A549 (cell line): ENCODE results near the gene DHX58. TPM values are rescaled to one million over a fixed set of nuclear protein-coding genes. Genes with fewer than 3 reads are reported as not detected.

Experiments
- ATAC-seq, 2 experiments: fragments of 200-7000 bp in 1 of 2; fragments of >200 bp in 1 of 2; cut with Nextera tagmentation in 1 of 2; cut with Tn5 transposase in 1 of 2; 3 replicates each; pipeline versions ENCODE4 v1.8.0 to v1.9.1; 2018 to 2020; ENCODE audit warnings: mild to moderate bottlenecking in 1 of 2, moderate library complexity in 1 of 2
- CTCF ChIA-PET: fragments of 300-600 bp; sonication (Branson Sonifier 250); formaldehyde crosslinking; extraction: SDS; loops from one replicate; lab custom pipeline; 2021; ENCODE audit warnings: antibody characterized with exemption, inconsistent platforms; lab: Yijun Ruan, JAX
- POLR2A ChIA-PET: fragments of 350-600 bp; formaldehyde crosslinking; extraction: SDS; loops from one replicate; lab custom pipeline; 2021; ENCODE audit warnings: antibody characterized with exemption, inconsistent platforms; lab: Yijun Ruan, JAX
- DNase-seq, 2 experiments: peaks; one replicate each; pipeline versions ENCODE4 v3.0.0 to v3.0.0-alpha.2; 2011 to 2016; ENCODE audit warnings: low read depth in 1 of 2, low spot score in 1 of 2
- FAIRE-seq: peaks from 2 replicates; lab custom pipeline; 2011; peaks lifted over from hg19 to GRCh38; lab: Jason Lieb, UNC
- H3K27ac ChIP-seq, 2 experiments: fragments of >200 bp; sonication (Bioruptor Twin); formaldehyde crosslinking; 3 replicates each; pipeline ENCODE4 v1.5.1; 2016 to 2017
- H3K4me1 ChIP-seq: fragments of >200 bp; sonication (Bioruptor Twin); formaldehyde crosslinking; 3 replicates; pipeline ENCODE4 v1.6.1; 2016
- H3K4me2 ChIP-seq: fragments of >200 bp; sonication (Bioruptor Twin); formaldehyde crosslinking; 3 replicates; pipeline ENCODE4 v1.6.1; 2016
- H3K4me3 ChIP-seq: fragments of >200 bp; sonication (Bioruptor Twin); formaldehyde crosslinking; 3 replicates; pipeline ENCODE4 v1.5.1; 2016
- H3K9me3 ChIP-seq: fragments of >200 bp; sonication (Bioruptor Twin); formaldehyde crosslinking; 3 replicates; pipeline ENCODE4 v1.6.1; 2016
- BHLHE40 ChIP-seq: IDR thresholded peaks from 2 replicates; pipeline ENCODE4 v1.6.1; 2012; ENCODE audit warnings: low read depth, low read length, inconsistent platforms
- CBX2 ChIP-seq: fragments of 200-600 bp; sonication (generic); IDR thresholded peaks from 2 replicates; pipeline ENCODE4 v1.6.1; 2016; ENCODE audit warnings: low read depth, mild to moderate bottlenecking, borderline replicate concordance
- ELK1 ChIP-seq: fragments of 150-350 bp; IDR thresholded peaks from 2 replicates; pipeline ENCODE4 v1.6.1; 2014; ENCODE audit warnings: low read depth, mild to moderate bottlenecking, low read length
- EP300 ChIP-seq, 2 experiments: fragments of >200 bp; sonication (Bioruptor Twin); formaldehyde crosslinking; IDR thresholded peaks; 2 replicates in 1 of 2; 3 replicates in 1 of 2; pipeline ENCODE4 v1.6.1; 2016 to 2017
- FOSB ChIP-seq: fragments of 250-450 bp; sonication (Bioruptor Pico); IDR thresholded peaks from 2 replicates; pipeline ENCODE4 v1.5.0; 2020; ENCODE audit warnings: mild to moderate bottlenecking, moderate library complexity
- GATA3 ChIP-seq: IDR thresholded peaks from 2 replicates; pipeline ENCODE4 v1.6.1; 2012; ENCODE audit warnings: borderline replicate concordance
- HES2 ChIP-seq: fragments of >200 bp; sonication (Bioruptor Twin); formaldehyde crosslinking; IDR thresholded peaks from 2 replicates; pipeline ENCODE4 v1.6.1; 2016
- HEYL ChIP-seq: fragments of 250-450 bp; sonication (Bioruptor Pico); IDR thresholded peaks from 2 replicates; pipeline ENCODE4 v1.8.0; 2021; ENCODE audit warnings: mild to moderate bottlenecking, moderate library complexity
- HOXA7 ChIP-seq: fragments of 250-450 bp; sonication (Bioruptor Pico); IDR thresholded peaks from 2 replicates; pipeline ENCODE4 v1.5.0; 2020; ENCODE audit warnings: mild to moderate bottlenecking, moderate library complexity
- KDM1A ChIP-seq: fragments of 200-600 bp; sonication (generic); IDR thresholded peaks from 2 replicates; pipeline ENCODE4 v1.6.1; 2016; ENCODE audit warnings: low read depth, mild to moderate bottlenecking
- MAFK ChIP-seq: fragments of 450-650 bp; IDR thresholded peaks from 2 replicates; pipeline ENCODE4 v1.6.1; 2014; ENCODE audit not compliant: partially characterized antibody
- MAX ChIP-seq: IDR thresholded peaks from 2 replicates; pipeline ENCODE4 v1.6.1; 2012
- MYC ChIP-seq: IDR thresholded peaks from 2 replicates; pipeline ENCODE4 v1.6.1; 2012; ENCODE audit warnings: mild to moderate bottlenecking, inconsistent platforms, low read length, improper control_type of control experiment, borderline replicate concordance
- PHF8 ChIP-seq: fragments of 200-600 bp; sonication (generic); IDR thresholded peaks from 2 replicates; pipeline ENCODE4 v1.6.1; 2016; ENCODE audit warnings: low read depth, mild to moderate bottlenecking, antibody characterized with exemption, moderate library complexity, borderline replicate concordance
- RAD21 ChIP-seq, 2 experiments: fragments of >200 bp in 1 of 2; sonication (Bioruptor Twin) in 1 of 2; formaldehyde crosslinking in 1 of 2; IDR thresholded peaks in 1 of 2; conservative IDR thresholded peaks in 1 of 2; 2 replicates in 1 of 2; 3 replicates in 1 of 2; pipeline ENCODE4 v1.6.1; 2012 to 2018; ENCODE audit warnings: inconsistent platforms in 1 of 2
- SMC3 ChIP-seq: fragments of >200 bp; sonication (Bioruptor Twin); formaldehyde crosslinking; IDR thresholded peaks from 3 replicates; pipeline ENCODE4 v1.6.1; 2018; ENCODE audit warnings: inconsistent platforms
- TFCP2L1 ChIP-seq: fragments of 250-450 bp; sonication (Bioruptor Pico); IDR thresholded peaks from 2 replicates; pipeline ENCODE4 v1.5.0; 2021; ENCODE audit warnings: mild to moderate bottlenecking
- ZSCAN20 ChIP-seq: fragments of 250-450 bp; sonication (Bioruptor Pico); IDR thresholded peaks from 2 replicates; pipeline ENCODE4 v1.8.0; 2022; ENCODE audit warnings: mild to moderate bottlenecking, moderate library complexity
- WGBS: methylation state at CpG from one replicate; pipeline ENCODE4 v1.1.6; 2017; ENCODE audit errors: missing lambda C conversion rate; 5-methylcytosine and 5-hydroxymethylcytosine counted together
- polyA plus RNA-seq, 4 experiments: library from polyadenylated mRNA; depleted of rRNA in 3 of 4; stranded (reverse); fragments of >200 nt; fragmentation: RNase III in 1 of 4; extraction: RNeasy Plus Mini Kit Qiagen cat#74134 plus additional on column Dnase treatment in 1 of 4; gene quantifications; 2 replicates in 3 of 4; 3 replicates in 1 of 4; pipeline ENCODE4 v1.2.3, GENCODE V29; 2011 to 2017
- TF ChIP-seq, protein P1 (sequence below): IDR thresholded peaks from 2 replicates; pipeline ENCODE4 v1.6.1; 2012; ENCODE audit warnings: low read depth, borderline replicate concordance
- TF ChIP-seq, protein P2 (sequence below): fragments of 200-600 bp; sonication (generic); IDR thresholded peaks from 2 replicates; pipeline ENCODE4 v1.6.1; 2016; ENCODE audit warnings: antibody characterized with exemption, mild to moderate bottlenecking, moderate library complexity

The DHX58 gene
- polyA plus RNA-seq, 2 of the 4 experiments (the other 2 are of a cell fraction) = 0.37 to 0.59 TPM

- ATAC-seq = no peak
- H3K4me1 ChIP-seq = peaks cover 11% of the 10 kb centered on the region
- TF ChIP-seq MYC (no peak), MAFK (peak; percentile 61)
- WGBS = 89% methylated on average over 8 of the region's 8 CpGs
- no peak for DNase-seq
- POLR2A ChIA-PET = interaction anchor here (0.8 kb wide), 1 partner anchor 25 kb away, joined by 3 read pairs; no protein-coding TSS in a partner anchor
- CTCF ChIA-PET = interaction anchor here (0.6 to 8.1 kb wide), 16 partner anchors 10 to 169 kb away, joined by 3 to 84 read pairs (median 3); partner anchors contain the start of genes CNP, DHX58, KAT2A and KCNH4
- no peak overlapping the region for H3K27ac ChIP-seq
- H3K4me2 ChIP-seq = no peak overlapping the region
- no peak for FAIRE-seq
- H3K4me3 ChIP-seq = no peak overlapping the region
- H3K9me3 ChIP-seq = no peaks in the 10 kb centered on the region
Observed at GRCh38 chr17:42129109-42129837, 16.8 kb upstream of the DHX58 start.

DNA sequence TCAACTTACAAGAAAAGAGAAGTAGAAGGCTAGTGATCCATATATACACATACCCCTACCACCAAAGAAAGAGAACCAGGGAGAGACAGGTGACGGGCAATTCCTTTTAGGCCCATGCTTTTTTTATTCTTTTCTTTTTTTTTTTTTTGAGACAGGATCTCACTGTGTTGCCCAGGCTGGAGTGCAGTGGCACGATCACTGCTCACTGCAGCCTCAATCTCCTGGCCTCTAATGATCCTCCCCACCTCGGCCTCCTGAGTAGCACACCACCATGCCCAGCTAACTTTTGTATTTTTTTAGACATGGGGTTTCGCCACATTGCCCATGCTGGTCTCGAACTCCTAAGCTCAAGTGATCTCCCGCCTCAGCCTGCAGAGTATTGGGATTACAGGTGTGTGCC lies 14.9 kb upstream of the DHX58 start:
- DNase-seq = no peak
- FAIRE-seq = no peak
- Histone ChIP-seq H3K4me1 (no peaks in the 10 kb centered on the region), H3K4me2 (no peak overlapping the region), H3K4me3 (no peak overlapping the region), H3K27ac (no peak overlapping the region), H3K9me3 (no peaks in the 10 kb centered on the region)
- POLR2A ChIA-PET = no interaction called here
- no peak for TF ChIP-seq GATA3
- TF ChIP-seq HOXA7 = no peak
- TF ChIP-seq, protein P1, sequence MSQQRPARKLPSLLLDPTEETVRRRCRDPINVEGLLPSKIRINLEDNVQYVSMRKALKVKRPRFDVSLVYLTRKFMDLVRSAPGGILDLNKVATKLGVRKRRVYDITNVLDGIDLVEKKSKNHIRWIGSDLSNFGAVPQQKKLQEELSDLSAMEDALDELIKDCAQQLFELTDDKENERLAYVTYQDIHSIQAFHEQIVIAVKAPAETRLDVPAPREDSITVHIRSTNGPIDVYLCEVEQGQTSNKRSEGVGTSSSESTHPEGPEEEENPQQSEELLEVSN = no peak
- no peak for TF ChIP-seq KDM1A
- TF ChIP-seq FOSB (CRISPR knock-in tag) = no peak
- no peak for TF ChIP-seq EP300 (IDR thresholded peaks at IDR 0.05)
- TF ChIP-seq ELK1 = no peak
- no peak for TF ChIP-seq TFCP2L1 (CRISPR knock-in tag)
- 91% methylated on average over 6 of the region's 6 CpGs for WGBS
- no peak for ATAC-seq
- CTCF ChIA-PET = interaction anchor here (0.6 to 8.1 kb wide), 8 partner anchors 8 to 279 kb away, joined by 3 to 84 read pairs (median 4); partner anchors contain the start of genes KAT2A and KCNH4

- ATAC-seq = no peak
- no peak overlapping the region for H3K4me2 ChIP-seq
- POLR2A ChIA-PET = no interaction called here
- TF ChIP-seq HOXA7 (no peak), MAX (no peak), ZSCAN20 (CRISPR knock-in tag) (no peak), BHLHE40 (no peak), PHF8 (no peak), CBX2 (no peak), SMC3 (no peak)
- TF ChIP-seq, all 56 proteins: peak for 0
- 71% methylated on average over 3 of the region's 3 CpGs for WGBS
- Histone ChIP-seq H3K9me3 (no peaks in the 10 kb centered on the region), H3K4me3 (no peak overlapping the region), H3K4me1 (no peaks in the 10 kb centered on the region), H3K27ac (no peak overlapping the region)
- FAIRE-seq = no peak
- no peak for DNase-seq
- CTCF ChIA-PET = interaction anchor here (1.9 to 8.1 kb wide), 4 partner anchors 7 to 164 kb away, joined by 4 to 84 read pairs (median 6); partner anchors contain the start of gene KAT2A
Observed at GRCh38 chr17:42126836-42127235, 14.3 kb upstream of the DHX58 start.

- DNase-seq = no peak
- 92% methylated on average over 12 of the region's 12 CpGs for WGBS
- CTCF ChIA-PET = interaction anchor here (0.9 to 1.9 kb wide), 3 partner anchors 8 to 56 kb away, joined by 3 to 6 read pairs (median 5); no protein-coding TSS in a partner anchor
- Histone ChIP-seq H3K4me3 (no peak overlapping the region), H3K27ac (no peak overlapping the region), H3K9me3 (no peaks in the 10 kb centered on the region), H3K4me2 (no peak overlapping the region), H3K4me1 (peaks cover 5% of the 10 kb centered on the region)
- POLR2A ChIA-PET = no interaction called here
- no peak for FAIRE-seq
- ATAC-seq = no peak
- TF ChIP-seq BHLHE40 (no peak), RAD21 (conservative IDR thresholded peaks at IDR 0.05 in 1 of 2, IDR thresholded peaks at IDR 0.05 in 1 of 2) (no peak), HES2 (no peak), HEYL (CRISPR knock-in tag) (no peak), EP300 (IDR thresholded peaks at IDR 0.05) (no peak)
- TF ChIP-seq, protein P2, sequence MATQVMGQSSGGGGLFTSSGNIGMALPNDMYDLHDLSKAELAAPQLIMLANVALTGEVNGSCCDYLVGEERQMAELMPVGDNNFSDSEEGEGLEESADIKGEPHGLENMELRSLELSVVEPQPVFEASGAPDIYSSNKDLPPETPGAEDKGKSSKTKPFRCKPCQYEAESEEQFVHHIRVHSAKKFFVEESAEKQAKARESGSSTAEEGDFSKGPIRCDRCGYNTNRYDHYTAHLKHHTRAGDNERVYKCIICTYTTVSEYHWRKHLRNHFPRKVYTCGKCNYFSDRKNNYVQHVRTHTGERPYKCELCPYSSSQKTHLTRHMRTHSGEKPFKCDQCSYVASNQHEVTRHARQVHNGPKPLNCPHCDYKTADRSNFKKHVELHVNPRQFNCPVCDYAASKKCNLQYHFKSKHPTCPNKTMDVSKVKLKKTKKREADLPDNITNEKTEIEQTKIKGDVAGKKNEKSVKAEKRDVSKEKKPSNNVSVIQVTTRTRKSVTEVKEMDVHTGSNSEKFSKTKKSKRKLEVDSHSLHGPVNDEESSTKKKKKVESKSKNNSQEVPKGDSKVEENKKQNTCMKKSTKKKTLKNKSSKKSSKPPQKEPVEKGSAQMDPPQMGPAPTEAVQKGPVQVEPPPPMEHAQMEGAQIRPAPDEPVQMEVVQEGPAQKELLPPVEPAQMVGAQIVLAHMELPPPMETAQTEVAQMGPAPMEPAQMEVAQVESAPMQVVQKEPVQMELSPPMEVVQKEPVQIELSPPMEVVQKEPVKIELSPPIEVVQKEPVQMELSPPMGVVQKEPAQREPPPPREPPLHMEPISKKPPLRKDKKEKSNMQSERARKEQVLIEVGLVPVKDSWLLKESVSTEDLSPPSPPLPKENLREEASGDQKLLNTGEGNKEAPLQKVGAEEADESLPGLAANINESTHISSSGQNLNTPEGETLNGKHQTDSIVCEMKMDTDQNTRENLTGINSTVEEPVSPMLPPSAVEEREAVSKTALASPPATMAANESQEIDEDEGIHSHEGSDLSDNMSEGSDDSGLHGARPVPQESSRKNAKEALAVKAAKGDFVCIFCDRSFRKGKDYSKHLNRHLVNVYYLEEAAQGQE = no peak
- TF ChIP-seq, protein P1 = no peak
Observed at GRCh38 chr17:42125565-42125964, 13.1 kb upstream of the DHX58 start.
